ENCODE data around the gene DUSP11.

Gene DUSP11

GRCh38 chr2:73736855-73737779 is 42.8 kb downstream of the DUSP11 start, which contains the start of gene TPRKB (continued):
- no peak for TF ChIP-seq ZNF274 (IDR thresholded peaks at IDR 0.05; ENCODE audit: low read length)
- TF ChIP-seq ZNF274 (tag by site-specific recombination; IDR thresholded peaks at IDR 0.05; ENCODE audit: borderline replicate concordance), result no peak
- TF ChIP-seq ZNF121 (tag by site-specific recombination; IDR thresholded peaks at IDR 0.05), result 0 out of 2 replicates have a peak, but pooled peaks have one; percentile 58
- TF ChIP-seq IKZF3 (tag by site-specific recombination; IDR thresholded peaks at IDR 0.05), result no peak
- TF ChIP-seq ZNF184 (tag by site-specific recombination; IDR thresholded peaks at IDR 0.05), result no peak
- peak; percentile 81; the same call in 1 of the 2 replicates for TF ChIP-seq ELK4 (IDR thresholded peaks at IDR 0.05; ENCODE audit: borderline replicate concordance, low read depth, low read length)
- TF ChIP-seq EGR2 (tag by site-specific recombination; IDR thresholded peaks at IDR 0.05; ENCODE audit: low read depth), result no peak
- no peak for TF ChIP-seq ZNF174 (tag by site-specific recombination; IDR thresholded peaks at IDR 0.05)
- TF ChIP-seq KLF16 (tag by site-specific recombination; IDR thresholded peaks at IDR 0.05), result peak; percentile 98
- TF ChIP-seq ZBTB10 (tag by site-specific recombination; IDR thresholded peaks at IDR 0.05), result peak; percentile 95
- TF ChIP-seq BCL11A (tag by site-specific recombination; IDR thresholded peaks at IDR 0.05; ENCODE audit: low read depth), result no peak
- TF ChIP-seq MZF1 (tag by site-specific recombination; IDR thresholded peaks at IDR 0.05; ENCODE audit: borderline replicate concordance), result peak; percentile 52; the same call in 1 of the 2 replicates
- TF ChIP-seq ZNF324 (tag by site-specific recombination; IDR thresholded peaks at IDR 0.05), result 0 out of 2 replicates have a peak, but pooled peaks have one; percentile 7
- TF ChIP-seq ZNF837 (tag by site-specific recombination; IDR thresholded peaks at IDR 0.05), result no peak
- TF ChIP-seq ZNF518A (tag by site-specific recombination; conservative IDR thresholded peaks at IDR 0.05; ENCODE audit: low read depth), result peak; percentile 100
- no peak for TF ChIP-seq ZNF473 (tag by site-specific recombination; IDR thresholded peaks at IDR 0.05)
- TF ChIP-seq ZNF114 (tag by site-specific recombination; IDR thresholded peaks at IDR 0.05), result no peak
- TF ChIP-seq INSM2 (tag by site-specific recombination; IDR thresholded peaks at IDR 0.05), result peak; percentile 79
- no peak for TF ChIP-seq ZNF112 (tag by site-specific recombination; IDR thresholded peaks at IDR 0.05)
- no peak for TF ChIP-seq ZNF148 (tag by site-specific recombination; IDR thresholded peaks at IDR 0.05; ENCODE audit: borderline replicate concordance)
- no peak for TF ChIP-seq ZNF354C (tag by site-specific recombination; IDR thresholded peaks at IDR 0.05; ENCODE audit: borderline replicate concordance, low read depth)
- TF ChIP-seq KLF9 (tag by site-specific recombination; IDR thresholded peaks at IDR 0.05; ENCODE audit: low read depth), result peak; percentile 78
- TF ChIP-seq ZSCAN18 (tag by site-specific recombination; IDR thresholded peaks at IDR 0.05), result no peak
- TF ChIP-seq ZNF549 (tag by site-specific recombination; IDR thresholded peaks at IDR 0.05), result no peak

All from HEK293 (cell line).